DMS 273 (cell line): ENCODE data around the gene CD151.

Source experiments
- DNase-seq: peaks from one replicate; lab custom pipeline; 2025; ENCODE audit not compliant: unreplicated experiment; lab: John Stamatoyannopoulos, UW

The CD151 gene

DNA sequence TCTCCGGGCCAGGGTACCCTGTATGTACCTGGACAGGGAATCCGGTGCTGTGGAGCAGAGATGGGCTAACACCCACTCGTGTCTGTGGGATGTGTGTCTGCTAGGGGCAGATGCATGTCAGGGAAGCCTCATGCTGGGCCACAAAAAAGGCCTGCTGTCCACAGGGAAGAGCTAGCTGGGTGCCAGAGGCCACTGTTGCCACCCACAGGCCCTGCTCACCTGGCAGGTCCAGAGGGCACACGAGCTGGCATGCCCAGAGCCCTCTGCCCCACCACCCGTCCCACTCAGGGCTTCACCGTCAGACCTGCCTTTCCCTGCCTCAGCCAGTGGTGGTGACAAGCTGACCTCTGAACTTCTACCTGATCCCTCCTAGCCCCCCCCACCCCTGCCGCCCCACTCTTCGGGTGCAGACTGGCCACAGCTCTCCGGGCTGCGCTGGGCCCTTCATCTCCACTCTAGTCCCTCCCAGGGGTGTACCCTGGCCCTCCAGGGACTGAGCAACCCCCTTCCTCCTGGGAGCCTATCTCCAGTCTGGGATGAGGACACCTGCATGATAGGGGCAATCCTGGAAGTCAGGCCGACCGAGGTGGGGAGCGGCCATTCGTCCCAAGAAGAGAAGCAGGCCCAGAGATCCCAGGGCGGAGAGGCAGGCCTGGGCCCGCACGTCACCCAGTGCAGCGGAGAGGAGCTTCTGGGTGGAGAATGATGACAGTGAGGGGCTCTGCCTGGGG is 36.0 kb upstream of the CD151 start:
- no peak for DNase-seq

DNA sequence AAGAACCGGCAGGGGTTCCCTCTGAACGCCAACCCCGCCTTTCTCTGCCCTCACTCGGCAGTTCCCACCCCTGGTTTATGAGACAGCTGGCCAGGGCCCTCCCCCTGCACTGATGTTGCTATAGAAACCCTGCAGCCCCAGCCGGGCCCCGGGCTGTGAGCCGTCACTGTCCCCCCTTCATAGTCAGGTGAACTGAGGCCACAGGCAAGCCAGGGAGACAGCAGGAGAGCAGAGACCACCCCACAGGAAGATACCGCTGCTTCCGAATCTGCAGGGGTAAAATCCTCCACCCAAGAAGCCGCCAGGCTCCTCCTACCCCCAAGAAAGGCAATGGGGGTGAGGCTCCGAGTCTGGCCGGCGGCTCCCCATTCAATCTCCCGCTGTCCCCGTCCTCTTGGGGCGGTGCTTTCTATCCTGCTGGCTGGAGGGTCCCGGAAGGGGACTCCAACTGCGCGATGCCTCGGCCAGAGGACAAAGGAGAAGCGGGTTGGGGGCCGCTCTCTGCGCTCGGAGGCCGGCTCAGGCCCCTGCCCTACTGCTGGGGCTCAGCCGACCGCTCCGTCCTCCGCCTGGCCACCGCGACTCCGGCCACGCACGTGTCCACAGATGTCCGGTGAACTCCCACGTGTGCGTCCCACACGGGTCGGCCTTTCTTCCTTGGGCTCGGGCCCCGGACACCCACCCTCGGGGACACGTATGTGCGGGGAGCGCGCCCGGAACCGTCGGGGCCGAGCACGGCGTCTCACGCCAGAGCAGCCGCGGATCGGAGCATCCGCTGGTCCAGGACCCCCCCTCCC is 35.3 kb upstream of the CD151 start:
- peak; percentile 93 for DNase-seq

DNA sequence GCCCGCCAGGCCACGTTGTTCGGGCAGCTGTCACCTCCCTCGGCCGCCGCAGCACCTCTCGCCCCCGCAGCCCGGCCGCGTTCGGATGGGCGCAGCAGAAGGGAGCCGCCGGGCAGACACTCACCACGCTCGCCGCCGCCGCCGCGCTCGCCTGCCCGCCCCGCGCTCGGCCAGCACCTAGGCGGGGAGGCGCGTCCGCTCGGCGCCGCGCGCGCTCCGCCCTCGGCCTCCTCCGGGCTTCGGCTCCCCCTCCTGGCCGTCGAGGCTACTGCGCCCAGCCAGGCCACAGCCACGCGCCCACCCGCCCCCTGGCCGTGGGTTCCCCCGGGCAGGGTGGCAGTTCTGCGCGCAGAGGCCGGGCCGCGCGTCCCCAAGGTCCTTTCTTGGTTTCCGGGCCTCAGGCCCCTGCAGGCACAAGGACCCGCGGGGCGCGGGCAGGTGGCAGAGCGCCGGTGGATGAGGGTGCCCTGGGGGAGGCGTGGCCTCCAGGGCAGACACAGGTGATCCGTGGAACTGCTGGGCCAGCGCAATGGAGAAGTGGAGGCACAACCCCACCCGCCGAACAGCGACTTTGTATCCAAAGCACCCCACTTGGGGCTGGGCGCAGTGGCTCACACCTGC is 34.5 kb upstream of the CD151 start, which contains the start of gene SLC25A22:
SLC25A22 (minus strand) TSS at position 189 of the 621 bp plus-strand sequence. CDS start 3,275 bp downstream, outside the sequence.
- peak; percentile 91 for DNase-seq

DNA sequence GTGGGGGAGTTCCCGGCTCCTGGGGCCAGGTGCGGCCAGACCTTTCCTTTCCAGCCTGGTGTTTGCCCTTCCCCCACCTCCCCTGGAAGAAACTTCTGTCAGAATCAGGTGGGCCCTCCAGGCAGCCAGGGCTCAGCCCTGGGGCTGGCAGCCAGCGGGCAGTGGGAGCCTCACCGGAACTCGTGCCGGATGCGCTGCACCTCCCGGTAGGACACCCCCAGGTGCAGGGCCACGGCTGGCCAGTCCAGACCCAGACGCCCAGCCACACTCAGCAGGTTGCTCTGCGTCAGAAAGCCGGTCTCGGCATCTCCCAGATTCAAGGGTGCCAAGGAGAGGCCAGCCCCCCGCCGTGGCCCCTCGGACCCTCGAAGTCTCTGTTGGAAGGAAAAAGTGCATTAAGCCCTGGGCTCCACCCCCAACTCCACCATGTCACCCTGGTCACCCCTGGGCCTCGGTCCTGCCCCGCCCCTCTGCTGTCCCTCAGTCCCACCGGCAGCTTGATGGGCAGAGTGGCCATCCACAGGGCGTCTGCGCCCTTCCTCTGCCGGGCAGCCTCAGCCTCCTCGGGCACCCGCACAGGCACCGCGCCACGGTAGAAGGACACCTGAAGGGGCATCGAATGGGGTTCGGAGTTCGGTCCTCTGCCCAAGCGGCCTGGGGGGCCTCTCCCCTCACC is 33.0 kb upstream of the CD151 start:
- DNase-seq = no peak

DNA sequence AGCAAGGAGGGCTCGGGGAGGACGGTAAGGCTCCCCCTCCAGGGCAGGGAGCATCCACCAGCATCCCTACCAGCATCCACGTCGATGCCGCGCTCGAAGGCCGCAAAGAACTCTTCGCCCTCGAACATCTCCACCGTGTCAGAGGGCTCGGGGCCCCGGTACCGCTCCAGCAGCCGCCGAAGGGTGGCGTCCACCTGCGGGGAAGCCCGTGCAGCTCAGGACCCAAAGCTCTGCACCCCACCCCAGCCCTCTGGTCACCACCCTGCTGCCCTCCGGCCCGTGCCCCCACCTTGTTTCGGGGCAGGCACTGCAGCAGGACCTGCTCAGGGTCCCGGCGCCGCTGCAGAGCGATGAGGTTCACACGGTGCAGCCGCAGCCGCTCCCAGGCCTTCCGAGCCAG is 32.3 kb upstream of the CD151 start:
- DNase-seq = no peak

DNA sequence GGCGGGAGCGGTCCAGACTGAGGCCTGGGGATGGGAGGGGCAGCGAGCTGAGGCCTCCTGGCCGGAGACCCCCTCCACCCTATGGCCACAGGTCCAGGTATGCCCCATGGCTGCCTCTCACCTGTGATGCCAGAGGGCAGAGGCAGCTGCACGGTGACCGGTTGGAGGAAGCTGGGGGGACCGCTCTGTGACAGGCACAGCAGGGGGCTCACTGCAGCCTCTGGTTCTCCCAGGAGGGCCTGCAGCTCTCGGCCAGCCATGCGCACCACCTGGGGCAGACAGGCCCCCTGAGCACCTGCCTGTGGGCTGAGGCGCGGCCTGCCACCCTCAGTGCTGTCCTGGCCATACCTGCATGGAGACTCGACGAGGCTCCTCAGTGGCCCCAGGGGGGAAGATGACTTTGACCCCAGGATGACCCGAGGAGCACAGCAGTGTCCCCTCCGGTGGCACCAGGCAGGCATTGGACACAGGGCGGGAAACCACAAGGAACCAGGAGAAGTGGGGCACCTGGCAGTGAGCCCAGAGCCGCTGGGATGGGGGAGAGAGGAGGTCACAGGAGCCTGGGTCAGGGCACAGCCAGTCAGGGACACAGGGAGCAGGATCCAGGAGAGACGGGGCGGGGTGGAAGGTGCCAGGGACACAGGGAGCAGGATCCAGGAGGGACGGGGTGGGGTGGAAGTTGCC is 31.5 kb upstream of the CD151 start:
- DNase-seq = no peak

DNA sequence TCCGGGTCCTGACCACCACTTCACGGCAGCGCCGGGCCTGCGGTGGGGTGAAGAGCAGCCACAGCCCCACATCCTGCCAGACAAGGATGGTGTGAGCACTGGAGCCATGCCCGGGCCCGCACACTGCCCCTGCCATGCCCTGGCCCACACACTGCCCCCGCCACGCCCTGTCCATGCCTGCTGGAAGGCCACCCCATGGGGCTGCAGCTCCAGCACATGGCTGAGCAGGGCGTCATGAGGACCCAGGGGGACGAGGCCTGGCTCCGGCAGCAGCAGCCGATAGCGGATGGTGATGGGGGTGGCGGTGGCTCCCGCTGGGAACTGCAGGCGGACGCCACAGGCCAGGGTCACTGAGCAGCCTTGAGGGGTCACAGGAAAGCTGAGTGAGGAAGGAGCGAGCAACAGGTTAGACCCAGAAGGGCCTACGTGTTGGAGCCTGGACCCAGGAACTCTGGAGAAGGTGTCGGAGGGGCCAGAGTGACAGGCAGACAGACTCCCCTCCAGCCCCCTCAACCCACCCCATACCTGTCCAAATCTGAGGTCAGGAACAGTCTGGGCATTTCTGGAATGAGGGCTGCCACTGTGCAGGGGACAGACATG is 30.6 kb upstream of the CD151 start:
- no peak for DNase-seq

DNA sequence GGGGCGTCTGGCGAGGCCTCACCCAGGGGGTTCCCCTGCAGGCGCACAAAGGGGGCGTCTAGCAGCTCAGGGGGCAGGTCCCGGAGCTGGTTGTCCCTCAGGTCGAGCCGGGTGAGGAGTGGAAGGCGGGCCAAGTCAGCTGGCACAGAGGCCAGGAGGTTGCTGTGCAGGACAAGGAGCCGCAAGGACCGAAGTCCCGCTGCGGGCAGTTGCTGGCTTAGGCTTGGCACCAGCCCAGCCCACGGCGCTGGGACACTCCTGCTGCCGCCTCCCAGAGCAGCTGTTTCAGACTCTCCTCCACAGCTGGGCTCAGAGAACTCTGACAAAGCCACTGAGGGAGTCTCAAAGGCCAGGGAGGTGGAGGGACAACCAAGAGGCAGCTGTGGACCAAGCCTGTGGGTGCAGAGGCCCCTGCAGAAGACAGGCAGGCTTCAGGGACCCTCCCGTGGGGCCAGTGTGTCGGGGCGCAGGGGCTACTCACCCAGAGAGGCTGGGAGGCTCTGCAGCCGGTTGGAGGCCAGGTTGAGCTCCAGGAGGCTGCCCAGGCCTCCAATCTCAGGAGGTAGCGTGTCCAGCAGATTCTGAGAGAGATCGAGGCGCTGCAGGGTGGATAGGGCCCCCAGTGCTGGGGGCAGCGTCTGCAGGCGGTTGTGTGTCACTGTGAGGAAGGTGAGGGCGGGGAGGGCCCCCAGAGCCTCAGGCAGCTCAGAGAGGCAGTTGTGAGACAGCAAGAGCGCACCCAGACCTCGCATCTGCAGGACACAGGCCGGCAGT is 29.9 kb upstream of the CD151 start:
- DNase-seq = peak; percentile 57

DNA sequence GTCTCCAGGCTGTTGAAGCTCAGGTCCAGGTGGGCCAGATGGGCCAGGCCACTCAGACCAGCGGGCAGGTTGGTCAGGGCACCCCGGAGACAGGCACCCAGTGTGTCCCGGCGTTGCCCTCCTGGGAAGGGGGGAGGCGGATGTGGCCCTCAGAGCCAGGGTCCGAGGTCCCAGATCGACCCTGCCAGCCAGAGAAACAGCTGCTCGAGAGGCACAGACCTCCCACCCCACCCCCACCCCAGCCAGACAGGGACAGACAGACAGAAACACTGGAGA is 29.3 kb upstream of the CD151 start:
- no peak for DNase-seq

DNA sequence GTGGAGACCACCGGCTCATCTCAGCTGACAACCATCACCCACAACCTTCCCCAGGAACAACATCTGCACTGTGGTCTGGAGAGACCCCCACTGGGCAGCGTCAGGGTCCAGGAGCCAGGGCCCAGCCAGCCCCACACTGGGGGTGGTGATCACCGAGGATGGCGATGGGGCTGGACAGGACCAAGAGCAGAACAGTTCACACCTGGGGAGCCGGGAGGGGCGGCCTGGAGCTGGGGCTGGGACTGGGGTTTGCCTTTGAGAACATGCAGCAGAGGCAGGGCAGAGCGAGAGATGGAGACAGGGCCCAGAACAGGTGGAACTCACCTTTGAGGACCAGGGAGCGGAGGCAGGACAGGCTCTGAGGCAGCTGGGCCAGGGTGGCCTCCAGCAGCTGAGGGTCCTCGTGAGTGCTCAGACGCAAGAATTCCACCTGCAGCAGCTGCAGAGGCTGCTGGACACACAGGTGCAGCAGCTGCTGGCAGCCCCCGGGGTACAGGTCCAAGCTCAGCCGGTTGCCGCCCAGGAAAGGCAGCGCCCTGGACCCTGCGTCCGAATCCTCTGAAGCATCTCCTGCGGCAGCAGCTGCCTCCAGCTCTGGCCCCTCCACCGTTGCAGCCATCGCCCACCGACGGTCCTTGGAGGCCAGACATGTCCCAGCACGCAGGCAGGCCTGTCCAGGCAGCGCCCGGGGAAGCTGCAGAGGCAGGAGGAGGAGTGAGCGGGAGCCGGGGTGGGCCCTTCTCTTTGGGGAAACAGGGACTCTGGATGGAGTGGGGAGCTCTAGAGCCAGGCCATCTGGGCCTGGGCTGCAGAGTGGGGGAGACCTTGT is 28.8 kb upstream of the CD151 start:
- DNase-seq = peak; percentile 81

DNA sequence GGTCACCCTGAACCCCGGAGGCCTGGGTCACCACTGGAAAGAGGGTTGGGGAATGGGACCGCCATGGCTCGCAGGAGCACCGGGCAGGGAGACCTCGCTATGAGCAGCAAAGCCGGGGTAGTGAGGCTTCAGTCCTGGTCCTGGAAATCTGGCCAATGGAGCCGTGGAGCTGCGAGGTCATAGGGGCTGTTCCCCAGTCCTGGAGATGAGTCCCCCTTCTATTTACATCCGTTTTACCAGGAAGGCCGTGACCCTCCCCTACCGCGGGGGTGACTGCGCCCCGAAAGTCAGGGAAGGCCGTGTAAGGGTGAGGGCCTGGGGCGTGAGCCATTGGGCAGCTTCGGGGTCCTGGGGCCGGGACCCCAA is 28.2 kb upstream of the CD151 start:
- DNase-seq = no peak

DNA sequence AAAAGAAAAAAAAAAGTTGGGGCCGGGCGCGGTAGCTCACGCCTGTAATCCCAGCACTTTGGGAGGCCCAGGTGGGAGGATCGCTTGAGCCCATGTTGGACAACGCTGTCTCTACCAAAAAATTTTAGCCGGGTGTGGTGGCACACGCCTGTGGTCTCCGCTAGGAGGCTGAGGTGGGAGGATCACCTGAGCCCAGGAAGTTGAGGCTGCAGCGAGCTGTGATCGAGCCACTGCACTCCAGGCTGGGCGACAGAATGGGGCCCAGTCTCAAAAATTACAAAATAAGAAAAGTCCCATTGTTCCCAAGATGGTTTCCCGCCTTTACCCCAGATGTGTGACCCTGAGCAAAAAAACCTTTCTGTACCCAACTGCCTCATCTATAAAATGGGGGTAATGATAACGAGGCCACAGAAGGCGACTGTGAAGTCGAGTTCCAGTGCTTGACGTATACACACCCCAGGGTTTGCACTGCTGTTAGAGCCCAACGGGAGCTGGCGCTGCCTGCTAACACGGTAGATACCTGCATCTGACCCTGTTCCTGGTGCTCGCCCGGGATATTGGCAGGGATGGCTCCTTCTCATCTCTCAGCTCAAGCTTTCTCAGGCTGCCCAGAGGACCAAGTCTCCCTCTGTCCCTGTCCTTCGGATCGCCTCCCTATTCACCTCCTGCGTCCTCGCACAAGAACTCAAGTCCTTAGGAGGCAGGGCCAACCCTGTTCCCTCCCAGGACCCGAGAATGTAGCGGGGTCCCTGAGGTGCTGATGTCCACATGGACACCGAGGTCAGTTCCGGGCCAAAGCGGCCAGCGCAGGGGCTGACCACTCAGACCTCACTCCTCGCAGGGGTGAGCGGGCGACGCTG is 24.1 kb upstream of the CD151 start:
- DNase-seq = peak; percentile 55

DNA sequence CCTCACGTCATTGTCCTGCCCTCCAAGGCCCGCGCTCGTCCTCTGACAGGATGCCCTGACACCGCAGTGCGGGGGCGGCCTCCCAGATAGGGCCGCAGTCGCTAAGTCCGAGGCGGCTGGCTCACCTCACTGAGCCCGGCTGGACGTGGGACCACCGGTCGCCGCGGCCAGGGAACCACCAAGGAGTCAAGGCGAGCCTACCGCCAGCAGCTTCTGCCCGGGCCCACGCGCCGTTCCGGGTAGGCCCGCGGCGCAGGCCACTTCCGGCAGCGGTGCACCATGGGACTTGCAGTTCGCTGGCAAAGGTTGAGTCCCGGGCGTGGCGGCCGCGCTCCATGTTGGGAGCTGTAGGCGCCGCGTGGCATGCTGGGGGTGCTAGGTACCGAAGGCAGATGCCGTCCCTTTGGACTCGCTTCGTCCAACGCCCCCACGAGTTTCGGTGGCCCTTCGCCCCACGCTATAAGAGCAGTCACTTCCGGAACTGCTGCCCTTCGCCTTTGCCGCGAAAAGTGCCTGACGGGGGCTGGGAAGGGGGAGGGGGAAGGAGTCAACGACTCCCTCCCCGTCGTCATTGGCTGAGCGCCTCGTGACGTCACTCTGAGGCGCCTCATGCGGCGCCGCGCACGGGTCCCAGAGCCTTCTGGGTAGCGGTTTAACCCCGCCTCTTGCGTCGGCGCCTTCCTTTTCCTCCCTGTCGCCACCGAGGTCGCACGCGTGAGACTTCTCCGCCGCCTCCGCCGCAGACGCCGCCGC is 23.3 kb upstream of the CD151 start, which contains the start of gene RPLP2:
RPLP2 (plus strand) TSS at position 681 of the 753 bp plus-strand sequence. CDS start 268 bp downstream, outside the sequence.
- peak; percentile 98 for DNase-seq

DNA sequence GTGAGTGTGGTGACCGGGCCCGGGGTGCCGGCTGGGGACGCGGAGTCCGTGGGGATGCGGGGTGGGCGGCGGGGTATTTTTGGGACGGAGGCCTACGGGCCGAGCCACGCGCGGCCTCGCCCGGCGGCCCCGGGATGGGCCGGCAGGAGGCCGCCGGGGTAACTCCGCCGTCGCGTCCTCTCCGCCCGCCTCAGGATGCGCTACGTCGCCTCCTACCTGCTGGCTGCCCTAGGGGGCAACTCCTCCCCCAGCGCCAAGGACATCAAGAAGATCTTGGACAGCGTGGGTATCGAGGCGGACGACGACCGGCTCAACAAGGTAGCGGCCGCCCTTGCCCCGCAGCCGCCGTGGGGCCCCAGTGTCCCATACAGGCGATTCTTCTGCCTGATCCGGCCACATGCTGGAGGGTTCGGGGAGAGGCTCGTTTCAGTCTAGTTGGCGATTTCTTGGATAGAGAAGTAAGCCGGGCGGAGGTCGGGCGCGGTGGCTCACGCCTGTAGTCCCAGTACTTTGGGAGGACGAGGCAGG is 22.6 kb upstream of the CD151 start:
- no peak for DNase-seq

DNA sequence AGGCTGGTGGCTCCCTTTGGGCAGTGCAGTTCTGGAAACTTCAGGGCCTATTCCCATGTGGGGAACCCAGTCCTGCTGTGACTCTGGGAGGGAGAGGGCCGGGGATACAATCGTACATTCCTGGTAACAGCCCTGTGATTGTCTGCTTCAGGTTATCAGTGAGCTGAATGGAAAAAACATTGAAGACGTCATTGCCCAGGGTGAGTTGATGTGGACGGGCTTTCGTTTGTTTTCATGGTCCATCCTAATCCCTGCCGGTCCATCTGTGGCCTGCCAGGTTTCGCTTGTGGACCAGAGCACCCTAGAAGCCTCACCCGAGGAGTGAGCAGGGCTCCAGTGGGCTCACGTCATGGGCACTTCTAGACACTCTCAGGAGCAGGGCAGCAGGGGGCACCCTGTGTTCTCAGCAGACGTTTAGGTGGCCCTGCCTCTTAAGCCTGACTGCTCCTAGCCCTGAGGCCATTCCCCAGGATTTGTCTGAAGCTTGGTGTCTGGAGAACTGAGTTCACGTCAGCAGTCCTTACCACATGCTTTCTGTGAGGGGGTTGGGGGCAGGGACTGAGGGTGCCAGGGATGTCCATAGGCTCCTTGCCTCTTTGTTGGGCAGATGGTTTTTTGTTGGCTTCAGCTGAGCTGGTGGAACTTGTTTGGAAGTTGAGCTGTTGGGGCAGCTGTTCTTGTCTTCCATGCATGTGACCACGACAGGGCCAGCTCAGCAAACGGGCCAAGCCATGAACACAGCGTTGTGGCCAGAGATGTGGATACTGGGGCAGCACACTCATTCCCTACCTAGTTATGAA is 21.1 kb upstream of the CD151 start:
- DNase-seq = no peak

DNA sequence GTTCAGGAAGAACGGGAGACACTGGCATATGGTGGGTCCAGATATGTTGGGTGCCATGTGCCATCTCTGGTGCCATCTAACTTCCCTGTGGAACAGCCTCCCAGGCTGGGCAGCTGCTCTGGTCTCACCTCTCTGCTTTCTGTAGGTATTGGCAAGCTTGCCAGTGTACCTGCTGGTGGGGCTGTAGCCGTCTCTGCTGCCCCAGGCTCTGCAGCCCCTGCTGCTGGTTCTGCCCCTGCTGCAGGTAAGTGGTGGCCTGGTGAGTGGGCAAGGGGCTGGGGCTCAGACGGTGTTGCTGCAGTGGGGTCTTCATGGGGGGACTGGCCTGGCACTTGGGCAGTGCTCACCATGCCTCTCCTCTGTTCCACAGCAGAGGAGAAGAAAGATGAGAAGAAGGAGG is 20.4 kb upstream of the CD151 start:
- no peak for DNase-seq
